HG02938 (cell line): ENCODE data around the gene STK32B.

Experiments used
- ATAC-seq: cut with Tn5 transposase; IDR thresholded peaks from one replicate; pipeline ENCODE4 v1.9.1; 2021; ENCODE audit warnings: mild to moderate bottlenecking, moderate library complexity; ENCODE audit not compliant: unreplicated experiment

STK32B gene

DNA sequence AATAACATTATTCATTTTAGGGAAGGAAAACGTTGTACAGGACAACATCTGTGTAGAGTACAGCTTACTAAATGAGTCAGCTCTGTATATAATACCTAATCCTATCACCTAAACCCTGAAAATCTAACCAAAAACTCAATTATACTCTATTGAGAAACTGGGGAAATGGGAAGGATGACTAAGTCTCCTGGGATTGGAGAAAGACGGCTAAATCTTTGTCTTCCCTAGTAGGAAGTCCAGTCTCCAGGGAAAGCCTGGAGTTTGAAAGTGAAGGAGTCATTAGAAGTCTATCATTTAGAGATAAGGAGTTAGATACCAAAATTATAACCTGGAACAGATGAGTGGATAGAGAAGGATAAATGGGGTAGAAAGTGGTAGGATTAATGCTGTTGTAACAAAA is 286.5 kb downstream of the STK32B start:
- ATAC-seq: no peak

DNA sequence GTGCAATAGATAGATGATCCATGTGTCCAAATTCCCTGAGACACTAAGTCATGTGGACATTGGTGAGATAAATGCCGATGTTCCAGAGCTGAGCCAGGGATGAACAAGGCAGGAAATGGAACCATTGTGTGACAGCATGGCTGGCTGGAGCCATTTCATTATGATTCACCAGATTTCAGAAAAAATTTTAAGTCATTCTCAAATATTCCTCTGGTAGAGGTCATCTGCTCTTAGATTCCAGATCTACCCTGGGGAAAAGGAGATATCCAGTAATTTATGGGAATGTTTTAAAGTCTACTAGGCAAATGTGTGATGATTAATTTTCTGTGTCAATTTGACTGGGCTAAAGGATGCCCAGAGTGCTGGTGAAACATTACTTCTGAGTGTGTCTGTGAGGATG is 287.3 kb downstream of the STK32B start:
- ATAC-seq: no peak

- no peak for ATAC-seq
These were observed 289.7 kb downstream of the STK32B start for GRCh38 chr4:5340991-5341451.

- ATAC-seq: no peak
These were observed 290.2 kb downstream of the STK32B start for GRCh38 chr4:5341526-5341925.

DNA sequence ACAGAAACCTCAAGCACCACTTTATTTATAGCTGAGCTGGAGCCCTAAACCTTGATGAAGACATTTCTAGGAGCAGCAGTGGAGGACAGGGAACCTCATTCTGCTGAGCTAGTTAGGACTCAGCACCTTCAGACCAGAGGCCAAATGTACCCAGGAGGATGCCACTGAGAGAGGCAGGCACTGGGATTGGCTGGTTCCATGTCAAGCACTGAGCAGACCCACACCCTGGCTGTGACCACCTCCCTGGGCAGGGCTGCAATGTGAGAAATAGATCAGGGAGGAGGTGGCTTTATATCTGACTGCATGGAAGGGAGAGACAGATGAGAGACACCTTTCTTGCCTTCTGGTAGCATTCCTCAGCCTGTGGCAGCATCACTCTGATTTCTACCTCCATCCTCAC is 304.6 kb downstream of the STK32B start:
- no peak for ATAC-seq

DNA sequence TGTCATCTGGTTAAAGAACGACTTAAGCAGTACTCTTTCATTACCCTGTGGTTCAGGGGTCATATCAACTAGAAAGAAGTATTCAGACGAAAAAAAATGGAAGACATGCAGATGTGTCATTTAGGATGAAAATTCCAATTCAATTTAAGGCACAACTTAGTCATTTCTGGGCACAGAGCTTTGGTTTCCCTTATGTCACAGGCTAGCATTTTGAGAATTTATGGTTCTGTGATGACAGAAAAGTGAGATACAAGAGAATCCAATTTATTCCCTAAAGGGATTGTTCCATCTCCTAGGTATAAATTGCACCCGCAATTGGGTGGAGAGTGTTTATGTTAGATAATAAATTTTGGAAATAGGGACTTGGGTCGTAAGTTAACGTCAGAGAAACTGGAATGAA is 306.6 kb downstream of the STK32B start:
- ATAC-seq: no peak

GRCh38 chr4:5361968-5362367 is 310.7 kb downstream of the STK32B start:
- ATAC-seq: no peak

DNA sequence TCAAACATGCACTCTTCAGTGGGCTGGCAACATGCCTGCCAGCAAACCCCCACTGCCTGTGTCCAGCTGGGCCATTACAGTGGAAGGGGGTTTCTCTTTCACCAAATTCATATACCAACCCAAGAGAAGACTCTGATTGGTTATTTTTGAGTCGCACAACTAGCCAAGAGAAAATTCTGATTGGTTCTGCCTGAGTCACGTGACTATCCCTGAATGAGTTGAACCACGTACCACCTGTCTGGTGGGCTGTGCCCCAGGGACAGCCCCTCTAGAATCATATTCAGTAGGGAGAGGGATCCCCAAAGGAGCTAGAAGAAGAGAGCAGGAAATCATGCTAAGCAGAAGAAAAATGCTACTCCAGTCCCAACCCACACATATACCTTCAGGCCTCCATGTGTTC is 313.1 kb downstream of the STK32B start:
- ATAC-seq: no peak

GRCh38 chr4:5365071-5366008 is 314.1 kb downstream of the STK32B start:
- no peak for ATAC-seq

GRCh38 chr4:5366009-5366386 is 314.7 kb downstream of the STK32B start:
- no peak for ATAC-seq

- ATAC-seq: no peak
These were observed 315.1 kb downstream of the STK32B start for GRCh38 chr4:5366421-5366820.

- no peak for ATAC-seq
These were observed 317.1 kb downstream of the STK32B start for GRCh38 chr4:5368426-5368825.

- ATAC-seq: no peak
These were observed 319.0 kb downstream of the STK32B start for GRCh38 chr4:5370286-5370685.

- ATAC-seq: no peak
These were observed 320.3 kb downstream of the STK32B start for GRCh38 chr4:5371415-5372190.

DNA sequence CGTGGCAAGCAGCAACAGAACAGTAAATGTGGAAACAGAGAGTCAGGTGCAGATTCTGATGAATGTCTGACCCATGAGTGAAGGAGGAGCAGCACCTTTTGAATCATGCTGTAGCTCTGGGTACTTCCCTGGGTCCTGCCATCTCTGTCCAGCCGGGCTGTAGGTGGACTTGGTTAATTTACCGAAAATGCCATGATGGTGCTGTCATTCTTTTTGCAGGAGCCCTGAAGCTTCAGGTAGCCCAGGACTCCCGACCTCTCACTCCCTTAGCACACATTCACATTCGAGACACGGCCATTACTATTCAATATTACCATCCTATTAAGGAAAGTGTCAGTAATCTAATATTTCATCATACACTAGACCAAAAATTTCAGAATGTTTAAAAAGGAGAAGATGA is 320.9 kb downstream of the STK32B start:
- no peak for ATAC-seq

GRCh38 chr4:5373327-5373726 is 322.0 kb downstream of the STK32B start:
- ATAC-seq: no peak

DNA sequence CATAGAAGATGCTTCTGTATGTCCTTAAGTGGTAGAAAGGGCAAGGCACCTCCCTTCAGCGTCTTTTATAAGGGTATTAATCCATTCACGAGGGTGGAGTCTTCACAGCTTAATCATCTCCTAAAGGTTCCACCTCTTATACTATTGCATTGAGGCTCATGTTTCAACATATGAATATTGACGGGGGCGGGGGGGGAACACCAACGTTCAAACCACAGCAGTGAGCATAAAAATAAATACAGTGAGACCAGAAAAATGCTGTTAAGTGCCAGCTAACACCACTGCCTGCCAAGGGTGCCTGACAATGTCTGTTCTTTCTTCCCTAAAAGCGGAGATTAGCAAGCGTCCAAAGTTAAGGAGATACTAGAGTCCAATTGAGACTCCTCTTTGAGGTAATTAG is 323.3 kb downstream of the STK32B start:
- no peak for ATAC-seq

DNA sequence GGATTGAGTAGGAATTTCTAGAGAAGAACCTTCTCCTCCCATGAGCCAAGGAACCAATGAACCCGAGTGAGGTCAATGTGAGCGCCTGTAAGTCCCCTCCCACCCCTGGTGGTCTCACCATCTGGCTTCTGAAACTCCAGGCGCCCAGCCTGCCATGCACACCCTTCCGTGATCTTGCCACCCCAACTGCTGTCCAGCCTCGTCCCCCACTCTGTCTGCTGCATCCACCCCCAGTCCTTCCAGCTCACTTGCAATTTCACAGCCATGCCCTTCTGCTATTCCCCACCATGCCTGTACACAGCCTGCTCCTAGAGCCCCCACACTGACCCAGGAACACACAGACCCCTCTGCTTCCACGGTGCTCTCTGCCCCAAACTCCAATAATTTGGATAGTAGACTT is 323.7 kb downstream of the STK32B start:
- ATAC-seq: no peak

DNA sequence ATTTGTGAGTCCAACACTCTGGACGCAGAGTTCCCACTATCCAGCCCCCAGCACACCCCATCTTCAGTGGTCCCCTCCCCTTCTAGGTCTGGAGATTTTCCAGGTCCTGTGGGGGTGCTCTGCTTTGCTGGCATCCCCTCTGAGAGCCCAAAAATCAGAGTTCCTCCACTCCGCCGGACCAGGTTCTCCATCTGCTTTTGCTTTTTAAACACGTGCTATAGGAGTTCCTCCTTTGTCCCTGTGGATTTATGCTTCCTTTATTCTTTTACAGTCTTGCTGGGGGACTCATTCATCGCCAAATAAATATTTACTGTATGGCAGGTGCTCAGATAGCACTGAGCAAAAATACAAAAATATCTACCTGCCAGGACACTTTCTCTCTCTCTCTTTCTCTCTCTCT is 324.7 kb downstream of the STK32B start:
- no peak for ATAC-seq

DNA sequence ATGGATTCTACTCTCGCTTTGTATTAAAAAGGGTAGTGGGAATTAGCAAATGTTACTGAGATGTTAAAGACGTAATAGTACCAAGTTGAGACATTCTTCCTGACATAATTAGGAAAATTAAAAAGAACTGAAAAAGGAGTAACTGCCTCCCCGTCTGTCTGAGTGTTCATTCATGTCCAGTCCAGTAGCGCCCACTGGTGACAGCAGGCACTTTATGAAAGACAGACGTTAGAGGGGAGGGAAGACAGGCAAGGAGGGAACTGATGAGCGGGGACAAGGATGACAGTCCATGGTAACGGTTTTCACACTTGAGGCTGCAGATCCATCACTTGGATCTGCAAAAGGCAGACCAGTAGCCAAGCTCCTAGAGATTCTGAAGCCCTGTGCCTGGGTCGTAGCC is 326.7 kb downstream of the STK32B start:
- ATAC-seq: no peak

DNA sequence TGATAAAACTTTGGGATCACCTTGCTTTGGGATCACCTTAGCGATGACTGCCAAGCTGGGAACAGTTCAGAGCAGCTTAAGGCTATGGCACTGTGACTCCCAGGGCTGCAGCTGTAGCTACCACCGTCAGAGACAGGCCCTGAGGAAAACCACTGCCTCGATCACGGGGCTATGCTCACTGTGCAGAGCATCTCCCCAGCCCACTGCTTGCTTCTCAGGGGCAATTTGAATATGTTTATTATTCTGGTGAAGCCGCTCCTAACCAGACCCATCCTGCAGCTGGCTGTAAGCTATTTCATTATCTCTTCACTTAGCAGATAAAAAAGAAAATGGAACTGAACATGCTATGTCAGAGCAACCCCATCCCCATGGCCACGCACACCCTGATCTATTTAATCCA is 328.6 kb downstream of the STK32B start:
- ATAC-seq: no peak

DNA sequence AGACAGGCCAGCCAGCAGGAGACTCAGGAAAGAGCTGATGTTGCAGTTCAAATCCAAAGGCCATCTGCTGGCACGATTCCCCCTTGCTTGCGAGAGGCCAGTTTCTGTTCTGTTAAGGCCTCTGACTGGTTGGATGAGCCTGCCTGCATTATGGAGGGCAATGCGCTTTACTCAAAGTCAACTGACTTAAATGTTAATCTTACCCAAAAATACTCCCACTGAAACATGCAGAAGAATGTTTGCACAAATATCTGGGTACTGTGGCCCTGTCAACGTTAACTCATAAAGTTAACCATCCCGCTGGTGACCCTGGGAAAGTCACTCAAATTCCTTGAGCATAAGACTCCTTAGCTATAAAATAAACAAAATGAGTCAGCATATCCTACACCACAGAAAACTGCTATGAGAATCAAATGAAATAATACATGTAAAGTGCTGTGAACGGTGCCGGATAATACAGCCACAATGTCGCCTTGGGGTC is 330.7 kb downstream of the STK32B start:
- ATAC-seq: no peak
